A549 treated with Mapracorat at 1 μM for 4 hours (cell line): ENCODE results near the gene AADAC. TPM values are rescaled to one million over a fixed set of nuclear protein-coding genes. Genes with fewer than 3 reads are reported as not detected.

Source experiments
- total RNA-seq: library from RNA; stranded (reverse); fragments of 200-300 nt; extraction: Qiagen RNA extraction; gene quantifications from 5 replicates; pipeline ENCODE4 v1.2.3, GENCODE V29; 2022

Gene AADAC
- total RNA-seq: 10.3 to 15.8 TPM (median 13.5 TPM) in 5 replicates

GRCh38 chr3:151813799-151814198 lies at the start of gene AADAC:
TSS of gene AADAC (plus strand) at chr3:151814116. CDS start at chr3:151814163, 47 bp downstream.

DNA sequence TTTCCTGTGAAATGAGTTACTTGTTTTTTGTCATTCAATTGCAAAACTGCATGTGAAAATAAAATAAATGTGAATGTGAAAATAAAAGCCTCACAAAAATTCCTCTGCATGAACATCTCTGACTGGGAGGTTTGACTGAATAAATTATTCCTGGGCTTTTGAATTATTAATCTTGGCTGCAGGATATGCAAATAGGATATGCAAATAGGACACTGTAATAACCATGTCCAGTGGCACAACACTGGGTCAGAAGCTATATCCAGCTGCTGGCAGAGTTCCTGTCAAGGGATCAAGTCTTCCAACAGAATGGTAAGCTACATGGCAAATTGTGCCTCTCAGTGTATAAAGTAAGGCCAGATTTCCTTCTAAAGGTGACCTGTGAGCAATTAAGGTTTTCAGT lies 59.5 kb downstream of the AADAC start, which contains the start of gene SUCNR1:
Gene SUCNR1 (plus strand): TSS at position 246 of the 400 bp plus-strand sequence. CDS start 6,250 bp downstream, outside the sequence.

Other genes starting within 250 kb of the AADAC start
- not detected in 5 replicates for gene AADACL2, start 80.2 kb upstream of the AADAC start, total RNA-seq
- 0.06 to 0.16 TPM (median 0.12 TPM) in 5 replicates for gene SUCNR1, start 59.5 kb downstream of the AADAC start, total RNA-seq